GM19468 (cell line): ENCODE data around the gene FOXA1.

Source experiments
- ATAC-seq: cut with Tn5 transposase; IDR thresholded peaks from one replicate; pipeline ENCODE4 v1.9.1; 2021; ENCODE audit warnings: mild to moderate bottlenecking, moderate library complexity, moderate number of reproducible peaks; ENCODE audit not compliant: unreplicated experiment; ENCODE audit errors: extremely low read depth

FOXA1 gene

DNA sequence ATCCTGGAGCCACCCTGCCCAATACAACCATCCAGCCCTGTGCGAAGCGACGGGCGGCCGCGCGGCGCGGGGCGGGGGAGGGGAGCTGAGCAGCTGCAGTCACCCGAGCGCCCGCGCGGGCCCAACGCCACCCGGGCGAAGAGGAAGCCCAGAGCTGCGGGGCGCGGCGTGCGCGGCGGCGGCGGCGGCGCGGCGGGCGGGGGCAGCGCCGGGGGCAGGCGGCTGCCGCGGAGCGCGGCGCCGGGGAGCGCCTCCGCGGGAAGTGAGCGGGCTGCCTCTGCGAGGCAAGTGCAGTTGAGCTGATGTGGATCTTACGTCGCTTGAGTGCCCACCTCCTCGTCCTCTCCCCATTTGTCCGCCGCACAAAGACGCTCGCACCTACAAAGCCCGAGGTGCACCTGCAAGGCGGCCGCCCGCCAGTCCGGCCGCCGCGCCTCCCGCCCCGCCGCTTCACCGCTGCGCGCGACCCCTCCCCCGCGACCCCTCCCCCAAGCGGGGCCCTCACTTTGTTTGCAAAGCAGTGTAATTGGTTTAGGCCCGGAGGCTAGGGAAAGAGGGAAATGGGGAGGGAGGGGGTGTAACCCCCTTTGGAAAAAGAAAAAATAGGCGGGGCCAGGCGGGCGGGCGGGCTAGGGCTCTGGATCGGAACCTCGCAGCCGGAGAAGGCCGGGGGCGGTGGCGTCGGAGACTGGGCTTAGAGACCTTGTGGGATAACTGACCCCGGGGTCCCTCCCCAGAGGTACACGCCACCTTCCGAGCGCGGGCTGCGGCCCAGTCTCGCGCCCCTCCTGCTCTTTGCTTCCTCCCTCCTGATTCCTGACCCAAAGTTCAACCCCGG is at the start of gene FOXA1, which contains the start of gene TTC6:
FOXA1 (minus strand) TSS at position 279 of the 838 bp plus-strand sequence; CDS start at position 2, 277 bp downstream.
TTC6 (plus strand) TSS at position 659 of the 838 bp plus-strand sequence. CDS start 26,436 bp downstream, outside the sequence.
- ATAC-seq: no peak

DNA sequence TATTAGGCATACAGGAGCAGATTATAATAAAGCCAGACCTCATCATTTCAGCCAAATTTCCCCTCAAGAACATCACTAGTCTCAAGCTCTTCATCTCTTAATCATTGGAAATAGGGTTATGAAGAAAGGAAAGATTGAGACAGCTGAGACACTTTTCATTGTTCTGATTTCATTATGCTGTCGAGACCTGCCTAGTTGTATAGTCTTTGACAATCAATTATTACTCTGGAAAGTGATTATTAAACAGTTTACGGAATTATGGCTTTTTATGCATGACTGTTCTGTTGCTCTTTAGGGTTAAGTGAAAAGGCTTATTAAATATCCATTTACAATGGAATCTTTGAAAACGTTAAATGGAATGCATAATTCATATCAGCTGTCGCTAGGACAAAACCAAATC is 48.7 kb upstream of the FOXA1 start:
- ATAC-seq: no peak

- ATAC-seq: no peak
Measured at GRCh38 chr14:37642125-37642524, 47.1 kb upstream of the FOXA1 start.

- no peak for ATAC-seq
Measured at GRCh38 chr14:37641117-37641516, 46.1 kb upstream of the FOXA1 start.

- no peak for ATAC-seq
Measured at GRCh38 chr14:37638599-37638998, 43.5 kb upstream of the FOXA1 start.

DNA sequence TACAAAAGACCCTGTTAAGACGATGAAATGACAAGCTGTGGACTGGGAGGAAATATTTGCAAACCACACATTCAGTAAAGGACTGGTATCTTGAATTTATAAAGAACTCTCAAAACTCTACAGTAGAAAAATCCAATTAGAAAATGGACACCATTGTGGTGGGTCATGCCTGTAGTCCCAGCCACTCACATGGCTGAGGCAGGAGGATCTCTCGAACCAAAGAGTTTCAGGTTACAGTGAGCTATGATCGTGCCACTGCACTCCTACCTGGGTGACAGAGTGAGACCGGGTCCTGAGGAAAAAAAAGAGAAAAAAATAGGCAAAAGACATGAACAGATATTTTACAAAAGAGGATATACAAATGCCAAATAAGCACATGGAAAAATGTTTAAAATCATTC is 42.3 kb upstream of the FOXA1 start:
- ATAC-seq: no peak

- no peak for ATAC-seq
Measured at GRCh38 chr14:37625597-37626595, 30.8 kb upstream of the FOXA1 start.

- ATAC-seq: no peak
Measured at GRCh38 chr14:37623971-37624370, 28.9 kb upstream of the FOXA1 start.

- ATAC-seq: no peak
Measured at GRCh38 chr14:37623426-37623951, 28.4 kb upstream of the FOXA1 start.

- no peak for ATAC-seq
Measured at GRCh38 chr14:37622231-37622923, 27.3 kb upstream of the FOXA1 start.

- no peak for ATAC-seq
Measured at GRCh38 chr14:37620856-37621255, 25.8 kb upstream of the FOXA1 start.

DNA sequence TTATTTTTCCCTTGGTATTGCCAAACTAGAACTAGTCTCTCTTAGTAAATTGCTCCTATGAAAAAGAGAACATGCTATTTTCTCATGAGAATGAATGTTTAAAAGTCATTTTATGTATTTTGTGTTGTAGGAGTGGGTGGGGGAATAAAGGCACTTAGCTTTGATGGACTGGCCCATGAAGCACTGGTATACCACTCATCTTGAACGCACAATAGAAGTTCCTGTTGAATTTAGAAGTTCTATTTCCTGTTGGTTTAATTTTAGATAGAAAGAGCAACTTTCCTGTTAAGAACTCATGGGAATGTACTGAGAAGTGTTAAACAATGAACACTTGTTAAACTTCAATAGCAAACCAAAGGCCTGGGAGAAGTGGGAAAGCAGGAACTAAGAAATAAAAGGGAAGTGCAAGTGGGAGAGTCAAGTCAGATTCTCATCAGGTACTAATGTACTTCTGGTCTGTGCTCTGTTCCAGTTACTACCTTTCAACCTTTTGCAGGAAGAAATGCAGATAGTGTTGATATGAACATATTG is 23.5 kb upstream of the FOXA1 start:
- no peak for ATAC-seq

- ATAC-seq: no peak
Measured at GRCh38 chr14:37617864-37618365, 22.9 kb upstream of the FOXA1 start.

GRCh38 chr14:37616853-37617252 is 21.8 kb upstream of the FOXA1 start:
- no peak for ATAC-seq

DNA sequence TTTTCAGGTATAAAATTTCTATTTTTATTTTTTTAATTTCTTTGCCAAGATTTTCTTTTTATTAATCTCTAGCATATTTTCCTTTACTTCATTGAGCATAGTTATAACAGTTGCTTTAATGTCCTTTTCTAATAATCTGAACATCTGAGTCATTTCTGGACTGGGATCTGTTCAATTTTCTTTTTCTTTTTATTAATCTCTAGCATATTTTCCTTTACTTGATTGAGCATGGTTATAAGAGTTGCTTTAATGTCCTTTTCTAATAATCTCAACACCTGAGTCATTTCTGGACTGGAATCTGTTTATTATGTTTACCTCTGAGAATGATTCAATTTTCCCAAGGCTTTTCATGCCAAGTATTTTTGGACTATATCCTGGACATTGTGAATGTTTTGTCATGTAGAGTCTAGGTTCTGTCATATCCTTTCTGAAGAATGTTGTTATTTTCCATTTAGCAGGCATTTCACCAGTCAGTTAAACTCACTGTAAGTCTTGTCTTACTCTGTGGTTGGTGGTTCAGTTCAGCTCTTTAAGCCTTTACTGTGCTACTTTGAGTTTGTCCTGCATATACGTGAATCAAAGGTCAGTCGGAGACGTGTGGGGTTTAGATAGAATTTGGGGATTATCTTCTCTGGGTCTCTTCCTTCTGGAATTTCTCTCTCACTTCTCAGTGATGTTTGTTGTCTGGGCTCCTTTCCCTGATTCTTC is 20.7 kb upstream of the FOXA1 start:
- ATAC-seq: no peak

GRCh38 chr14:37610945-37611523 is 16.0 kb upstream of the FOXA1 start:
- ATAC-seq: no peak

- ATAC-seq: no peak
Measured at GRCh38 chr14:37608649-37609048, 13.6 kb upstream of the FOXA1 start.

- ATAC-seq: no peak
Measured at GRCh38 chr14:37606678-37607077, 11.6 kb upstream of the FOXA1 start.
